ENCODE measurements around the gene ASAP2.

The ASAP2 gene

DNA sequence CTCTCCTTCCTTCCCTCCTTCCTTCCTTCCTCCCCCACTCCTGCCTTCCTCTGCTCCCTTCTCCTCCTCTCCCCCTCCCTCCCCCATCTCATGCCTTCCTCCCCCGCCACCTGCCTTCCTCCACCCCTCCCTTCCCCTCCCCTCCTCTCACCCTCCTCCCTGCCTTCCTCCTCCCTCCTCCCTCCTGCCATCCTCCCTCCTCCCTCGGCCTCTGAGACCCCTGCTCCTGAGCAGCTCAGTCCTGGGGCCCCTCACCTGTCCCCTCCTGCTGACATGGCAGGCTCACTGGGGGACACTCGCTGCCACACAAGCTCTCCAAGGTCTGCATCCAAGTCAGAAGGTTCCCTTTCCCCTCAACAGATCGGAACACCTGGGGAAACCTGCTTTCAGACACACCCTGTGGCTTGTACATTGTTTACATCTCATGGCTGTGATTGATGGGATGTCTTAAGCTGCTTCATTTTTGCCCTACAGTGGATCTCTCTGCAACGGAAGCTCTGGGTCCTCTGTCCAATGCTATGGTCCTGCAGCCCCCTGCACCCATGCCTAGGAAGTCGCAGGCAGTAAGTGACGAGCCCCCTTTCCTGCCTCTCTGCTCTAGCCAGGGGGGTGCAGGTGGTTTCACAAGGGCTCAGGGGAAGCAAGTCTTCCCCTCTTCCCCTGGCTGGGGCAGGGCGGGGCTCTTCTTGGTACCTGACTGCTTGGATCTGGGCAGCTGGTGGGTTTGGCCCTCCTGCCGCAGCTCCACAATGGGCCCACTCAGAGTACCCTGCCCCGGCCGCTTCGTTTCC lies 193.9 kb downstream of the ASAP2 start:
- H3K27ac ChIP-seq, result no peak overlapping the region
- no peak for TF ChIP-seq POLR2AphosphoS5 (IDR thresholded peaks at IDR 0.05; ENCODE audit: borderline replicate concordance, low read depth, low read length)
- TF ChIP-seq EZH2 (IDR thresholded peaks at IDR 0.05), result no peak
- TF ChIP-seq FOXP2 (optimal IDR thresholded peaks at IDR 0.05; ENCODE audit: control extremely low read depth, extremely low read length, insufficient read depth), result no peak
- no peak for DNase-seq (ENCODE audit: low read depth, low spot score)

GRCh38 chr2:9401059-9401547 lies 194.5 kb downstream of the ASAP2 start:
- Histone ChIP-seq H3K9ac (ENCODE audit: insufficient read length) (no peak overlapping the region), H3K36me3 (ENCODE audit: insufficient read depth, low read length) (peaks cover 3% of the 10 kb centered on the region; the same call in 1 of the 2 replicates), H3K27ac (no peak overlapping the region), H3K4me3 (no peak overlapping the region), H3K9me3 (ENCODE audit: low read depth, low read length) (no peaks in the 10 kb centered on the region)
- DNase-seq (ENCODE audit: low read depth, low spot score), result no peak
- TF ChIP-seq POLR2AphosphoS5 (IDR thresholded peaks at IDR 0.05; ENCODE audit: borderline replicate concordance, low read depth, low read length), result no peak
- TF ChIP-seq EZH2 (IDR thresholded peaks at IDR 0.05), result no peak
- TF ChIP-seq FOXP2 (optimal IDR thresholded peaks at IDR 0.05; ENCODE audit: control extremely low read depth, extremely low read length, insufficient read depth), result no peak

More for the DNA sequence above, 193.9 kb downstream of the ASAP2 start:
- no peak overlapping the region for H3K4me3 ChIP-seq
- H3K9me3 ChIP-seq (ENCODE audit: low read depth, low read length), result no peaks in the 10 kb centered on the region
- H3K9ac ChIP-seq (ENCODE audit: insufficient read length), result no peak overlapping the region
- no peaks in the 10 kb centered on the region; the same call in 1 of the 2 replicates for H3K36me3 ChIP-seq (ENCODE audit: insufficient read depth, low read length)

DNA sequence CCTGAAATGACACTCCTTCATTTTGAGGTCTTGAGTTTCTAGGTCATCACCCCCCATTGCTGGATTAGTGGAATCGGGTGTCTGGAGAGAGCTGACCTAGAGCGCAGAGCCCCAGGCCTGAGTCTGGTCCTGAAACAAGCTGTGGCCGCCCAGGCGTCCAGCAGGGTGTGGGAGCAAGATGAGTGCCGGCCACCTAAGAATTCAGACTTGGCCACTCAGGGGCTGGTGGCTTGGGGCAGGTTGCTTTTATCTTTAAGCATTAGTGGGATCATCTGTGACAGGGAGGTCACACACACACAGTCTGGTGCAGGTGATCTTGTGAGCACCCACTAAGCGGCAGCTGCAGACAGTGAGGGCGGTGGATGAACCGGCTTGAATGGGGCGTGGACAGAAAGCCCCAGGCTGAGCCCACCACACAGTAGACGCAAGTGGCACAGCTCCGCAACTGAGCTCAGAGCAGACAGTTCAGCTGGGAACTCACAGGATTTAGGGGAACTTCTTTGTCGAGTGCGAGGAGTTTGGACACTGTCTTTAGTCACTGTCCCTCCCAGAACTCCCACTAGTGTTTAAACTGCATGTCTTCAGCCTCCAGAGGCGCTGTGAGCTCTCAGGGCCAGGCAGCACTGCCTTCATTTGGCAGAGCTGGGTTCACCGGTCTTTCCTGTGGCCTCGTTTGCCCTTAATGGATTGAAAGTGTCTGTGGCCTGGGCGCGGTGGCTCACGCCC lies 195.2 kb downstream of the ASAP2 start:
- DNase-seq (ENCODE audit: low read depth, low spot score), result no peak
- no peak overlapping the region for H3K9ac ChIP-seq (ENCODE audit: insufficient read length)
- no peak overlapping the region for H3K4me3 ChIP-seq
- H3K9me3 ChIP-seq (ENCODE audit: low read depth, low read length), result no peaks in the 10 kb centered on the region
- TF ChIP-seq FOXP2 (optimal IDR thresholded peaks at IDR 0.05; ENCODE audit: control extremely low read depth, extremely low read length, insufficient read depth) (no peak), EZH2 (IDR thresholded peaks at IDR 0.05) (no peak), POLR2AphosphoS5 (IDR thresholded peaks at IDR 0.05; ENCODE audit: borderline replicate concordance, low read depth, low read length) (no peak)
- H3K36me3 ChIP-seq (ENCODE audit: insufficient read depth, low read length), result peaks cover 3% of the 10 kb centered on the region; the same call in 1 of the 2 replicates
- no peak overlapping the region for H3K27ac ChIP-seq

DNA sequence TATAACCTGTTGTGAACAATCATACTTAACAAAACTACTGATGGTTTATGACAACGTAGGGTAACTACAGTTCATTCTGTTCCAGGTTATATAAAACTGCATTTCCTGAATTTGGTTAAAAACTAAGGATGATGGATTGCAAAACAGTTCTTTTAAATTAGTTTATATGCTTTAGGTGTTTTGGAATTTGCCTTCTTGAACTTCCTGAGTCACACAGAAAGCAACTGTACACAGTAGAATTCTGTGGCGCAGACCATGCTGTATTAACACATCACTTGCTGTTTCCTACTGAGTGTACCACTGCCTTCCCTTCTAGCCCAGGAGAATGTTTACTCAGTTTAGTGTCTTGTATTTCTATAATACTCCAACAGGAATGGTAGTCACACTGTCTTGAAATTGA lies 197.3 kb downstream of the ASAP2 start:
- no peak overlapping the region for H3K9ac ChIP-seq (ENCODE audit: insufficient read length)
- DNase-seq (ENCODE audit: low read depth, low spot score), result no peak
- no peaks in the 10 kb centered on the region for H3K9me3 ChIP-seq (ENCODE audit: low read depth, low read length)
- H3K27ac ChIP-seq, result no peak overlapping the region
- H3K36me3 ChIP-seq (ENCODE audit: insufficient read depth, low read length), result peaks cover 10% of the 10 kb centered on the region; the same call in 1 of the 2 replicates
- TF ChIP-seq FOXP2 (optimal IDR thresholded peaks at IDR 0.05; ENCODE audit: control extremely low read depth, extremely low read length, insufficient read depth) (no peak), EZH2 (IDR thresholded peaks at IDR 0.05) (no peak), POLR2AphosphoS5 (IDR thresholded peaks at IDR 0.05; ENCODE audit: borderline replicate concordance, low read depth, low read length) (no peak)
- no peak overlapping the region for H3K4me3 ChIP-seq

DNA sequence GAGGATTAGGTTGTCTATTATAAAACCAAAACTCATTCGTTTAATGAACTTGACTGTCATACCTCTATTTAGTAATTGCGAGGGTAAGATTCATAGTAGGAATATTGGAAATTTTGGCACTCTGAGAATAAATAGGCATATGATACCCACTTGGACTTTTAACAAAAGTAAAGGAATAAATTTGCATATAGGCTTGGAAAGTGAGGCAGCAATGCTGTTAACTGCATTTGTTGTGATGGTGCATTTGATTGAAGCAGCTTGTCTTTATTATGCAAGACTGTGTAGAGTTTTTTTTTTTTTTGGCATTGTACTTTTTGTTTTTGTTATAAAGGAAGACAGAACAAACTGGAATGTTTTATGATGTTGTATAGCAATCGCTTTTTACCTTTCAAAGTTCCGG lies 197.8 kb downstream of the ASAP2 start:
- H3K36me3 ChIP-seq (ENCODE audit: insufficient read depth, low read length), result peaks cover 13% of the 10 kb centered on the region; the same call in 1 of the 2 replicates
- no peaks in the 10 kb centered on the region for H3K9me3 ChIP-seq (ENCODE audit: low read depth, low read length)
- H3K27ac ChIP-seq, result no peak overlapping the region
- H3K4me3 ChIP-seq, result no peak overlapping the region
- no peak for TF ChIP-seq POLR2AphosphoS5 (IDR thresholded peaks at IDR 0.05; ENCODE audit: borderline replicate concordance, low read depth, low read length)
- no peak for TF ChIP-seq EZH2 (IDR thresholded peaks at IDR 0.05)
- TF ChIP-seq FOXP2 (optimal IDR thresholded peaks at IDR 0.05; ENCODE audit: control extremely low read depth, extremely low read length, insufficient read depth), result no peak
- no peak for DNase-seq (ENCODE audit: low read depth, low spot score)
- H3K9ac ChIP-seq (ENCODE audit: insufficient read length), result no peak overlapping the region

- Histone ChIP-seq H3K4me3 (no peak overlapping the region), H3K9me3 (ENCODE audit: low read depth, low read length) (no peaks in the 10 kb centered on the region), H3K27ac (no peak overlapping the region)
Measured at GRCh38 chr2:9405636-9406035, 199.0 kb downstream of the ASAP2 start.

DNA sequence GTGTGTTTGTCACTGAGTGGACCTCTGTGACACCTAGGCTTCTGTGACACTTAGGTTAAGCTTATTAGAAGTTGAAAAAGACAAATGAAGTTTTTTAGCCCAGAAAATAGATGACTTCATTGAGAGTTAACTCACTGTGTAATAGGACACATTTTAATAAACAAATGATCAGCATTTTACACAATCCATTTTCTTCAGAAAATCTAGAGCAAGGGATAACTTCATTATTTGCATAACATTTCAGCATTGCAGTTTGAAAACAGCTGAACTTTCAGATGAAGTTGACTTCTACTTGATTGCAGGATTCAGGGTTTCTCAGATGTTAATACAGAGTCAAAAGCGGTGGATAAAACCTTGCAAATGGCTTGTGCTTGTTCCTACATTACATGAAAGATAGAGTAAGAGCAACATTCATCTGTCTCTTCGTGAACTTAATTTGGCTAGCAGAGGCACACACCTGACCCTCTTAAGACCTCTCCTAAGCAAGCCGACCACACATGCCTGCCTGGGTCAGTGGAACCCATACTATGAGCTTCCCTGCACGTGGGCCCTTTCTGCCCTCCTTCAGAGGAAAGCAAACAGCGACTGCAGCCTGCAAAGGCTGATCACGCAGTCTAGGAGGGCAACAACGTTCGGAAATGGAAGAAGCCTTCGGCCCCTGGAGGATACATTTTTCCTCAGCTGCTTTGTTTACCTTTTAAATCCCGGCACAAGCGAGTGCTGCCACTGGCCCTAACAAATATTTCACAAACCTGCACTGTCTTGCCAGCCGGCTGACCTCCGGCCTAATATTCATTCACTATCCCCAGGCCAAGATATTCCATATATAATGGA lies 200.1 kb downstream of the ASAP2 start:
- no peak overlapping the region for H3K9ac ChIP-seq (ENCODE audit: insufficient read length)
- H3K36me3 ChIP-seq (ENCODE audit: insufficient read depth, low read length), result peaks cover 16% of the 10 kb centered on the region
- no peak overlapping the region for H3K4me3 ChIP-seq
- H3K9me3 ChIP-seq (ENCODE audit: low read depth, low read length), result no peaks in the 10 kb centered on the region
- no peak for TF ChIP-seq EZH2 (IDR thresholded peaks at IDR 0.05)
- no peak for TF ChIP-seq FOXP2 (optimal IDR thresholded peaks at IDR 0.05; ENCODE audit: control extremely low read depth, extremely low read length, insufficient read depth)
- TF ChIP-seq POLR2AphosphoS5 (IDR thresholded peaks at IDR 0.05; ENCODE audit: borderline replicate concordance, low read depth, low read length), result no peak
- DNase-seq (ENCODE audit: low read depth, low spot score), result no peak
- no peak overlapping the region for H3K27ac ChIP-seq

More at GRCh38 chr2:9405636-9406035, 199.0 kb downstream of the ASAP2 start:
- no peak for DNase-seq (ENCODE audit: low read depth, low spot score)
- peaks cover 13% of the 10 kb centered on the region; the same call in 1 of the 2 replicates for H3K36me3 ChIP-seq (ENCODE audit: insufficient read depth, low read length)
- H3K9ac ChIP-seq (ENCODE audit: insufficient read length), result no peak overlapping the region
- TF ChIP-seq EZH2 (IDR thresholded peaks at IDR 0.05), result no peak
- no peak for TF ChIP-seq FOXP2 (optimal IDR thresholded peaks at IDR 0.05; ENCODE audit: control extremely low read depth, extremely low read length, insufficient read depth)
- no peak for TF ChIP-seq POLR2AphosphoS5 (IDR thresholded peaks at IDR 0.05; ENCODE audit: borderline replicate concordance, low read depth, low read length)

All from SK-N-MC (cell line).